GM08714 (cell line): ENCODE measurements around the gene ADRB1.

Source experiments
- H3K4me3 ChIP-seq: fragments of 200-500 bp; sonication (Bioruptor generic); 2 replicates; pipeline ENCODE4 v1.5.1; 2014; ENCODE audit warnings: mild to moderate bottlenecking, low read length, inconsistent platforms
- ZNF274 ChIP-seq: IDR thresholded peaks from 2 replicates; pipeline ENCODE4 v1.6.1; 2012; ENCODE audit warnings: mild to moderate bottlenecking, low read depth, low read length

Gene ADRB1

GRCh38 chr10:114021154-114021553 lies 22.5 kb upstream of the ADRB1 start:
- H3K4me3 ChIP-seq: no peak overlapping the region
- TF ChIP-seq ZNF274: no peak

GRCh38 chr10:114021717-114022680 lies 21.7 kb upstream of the ADRB1 start:
- TF ChIP-seq ZNF274: no peak
- no peak overlapping the region for H3K4me3 ChIP-seq

GRCh38 chr10:114022766-114023597 lies 20.7 kb upstream of the ADRB1 start:
- TF ChIP-seq ZNF274: no peak
- no peak overlapping the region for H3K4me3 ChIP-seq

GRCh38 chr10:114024876-114025610 lies 18.6 kb upstream of the ADRB1 start:
- TF ChIP-seq ZNF274: no peak
- peak overlapping the region; percentile 20; the same call in 1 of the 2 replicates for H3K4me3 ChIP-seq

- no peak overlapping the region for H3K4me3 ChIP-seq
- no peak for TF ChIP-seq ZNF274
Observed at GRCh38 chr10:114025611-114026130, 18.0 kb upstream of the ADRB1 start.

GRCh38 chr10:114026189-114027040 lies 17.3 kb upstream of the ADRB1 start:
- TF ChIP-seq ZNF274: no peak
- H3K4me3 ChIP-seq: no peak overlapping the region

GRCh38 chr10:114027041-114027394 lies 16.6 kb upstream of the ADRB1 start:
- no peak for TF ChIP-seq ZNF274
- no peak overlapping the region for H3K4me3 ChIP-seq

GRCh38 chr10:114027951-114028350 lies 15.7 kb upstream of the ADRB1 start:
- no peak for TF ChIP-seq ZNF274
- H3K4me3 ChIP-seq: no peak overlapping the region

- H3K4me3 ChIP-seq: no peak overlapping the region
- TF ChIP-seq ZNF274: no peak
Observed at GRCh38 chr10:114028425-114028824, 15.2 kb upstream of the ADRB1 start.

GRCh38 chr10:114029655-114030054 lies 14.0 kb upstream of the ADRB1 start:
- TF ChIP-seq ZNF274: no peak
- no peak overlapping the region for H3K4me3 ChIP-seq

- TF ChIP-seq ZNF274: no peak
- no peak overlapping the region for H3K4me3 ChIP-seq
Observed at GRCh38 chr10:114030140-114030539, 13.5 kb upstream of the ADRB1 start.

- no peak overlapping the region for H3K4me3 ChIP-seq
- no peak for TF ChIP-seq ZNF274
Observed at GRCh38 chr10:114031073-114031972, 12.3 kb upstream of the ADRB1 start.
